ENCODE results near the gene CDT1.

CDT1 gene

DNA sequence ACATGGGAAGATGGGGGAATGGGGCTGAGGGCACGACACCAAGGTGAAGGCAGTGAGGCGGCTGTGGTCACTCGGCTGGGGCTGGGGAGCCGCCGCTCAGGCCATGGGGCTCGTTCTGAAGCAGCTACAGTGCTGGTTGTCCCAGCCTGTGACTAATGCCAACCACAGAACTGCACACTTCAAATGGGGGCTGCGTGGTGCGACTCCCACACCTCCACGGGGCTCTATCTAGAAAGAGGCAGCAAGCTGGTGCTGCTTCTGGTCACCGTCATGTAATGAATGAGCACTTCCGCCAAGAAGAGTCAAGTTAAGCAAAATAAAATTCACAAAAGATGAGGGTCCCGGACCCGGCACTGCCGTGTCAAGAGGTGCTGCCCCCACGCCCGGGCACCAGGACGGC, 33.2 kb downstream of the CDT1 start:
- DNase-seq (ENCODE audit: low spot score) = no peak

DNA sequence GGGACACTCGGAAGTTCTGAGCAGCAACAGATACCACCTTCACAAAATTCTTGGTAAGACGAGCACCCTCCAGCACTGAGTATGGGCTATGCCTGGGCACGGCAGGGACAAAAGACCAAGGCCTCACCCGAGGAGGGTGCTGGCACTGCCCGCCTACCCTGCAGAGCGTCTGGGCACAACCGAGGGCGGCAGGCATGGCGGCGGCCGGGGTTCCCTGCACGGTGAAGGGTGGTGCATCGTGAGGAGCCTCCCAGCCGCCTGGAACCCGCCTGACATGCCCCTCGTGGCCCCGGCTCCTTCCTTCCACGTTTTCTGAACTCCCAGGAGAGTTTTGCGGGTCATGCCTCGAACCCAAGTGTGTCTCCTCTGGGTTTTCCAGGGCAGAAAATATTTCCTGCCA, 34.2 kb downstream of the CDT1 start:
- DNase-seq (ENCODE audit: low spot score) = no peak

DNA sequence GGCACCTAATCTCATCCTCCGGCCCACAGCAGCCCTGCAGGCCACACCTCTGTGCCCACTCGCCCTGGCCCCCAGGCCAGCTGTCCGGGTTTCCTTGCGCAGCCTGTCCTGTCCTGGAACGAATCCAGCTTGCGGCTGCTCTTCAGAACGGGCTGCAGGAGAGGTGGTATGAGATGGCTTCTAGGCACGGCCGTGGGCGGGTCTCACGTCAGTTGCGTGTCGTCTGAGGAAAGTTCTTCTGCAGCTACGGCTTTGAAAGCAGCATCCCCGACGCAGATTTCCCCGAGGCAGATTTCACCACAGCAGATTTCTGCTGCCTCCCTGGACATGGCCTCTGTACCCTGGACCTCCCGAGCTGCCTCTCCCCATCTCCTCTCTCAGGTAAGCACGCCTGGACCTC, 35.0 kb downstream of the CDT1 start:
- DNase-seq (ENCODE audit: low spot score) = no peak

DNA sequence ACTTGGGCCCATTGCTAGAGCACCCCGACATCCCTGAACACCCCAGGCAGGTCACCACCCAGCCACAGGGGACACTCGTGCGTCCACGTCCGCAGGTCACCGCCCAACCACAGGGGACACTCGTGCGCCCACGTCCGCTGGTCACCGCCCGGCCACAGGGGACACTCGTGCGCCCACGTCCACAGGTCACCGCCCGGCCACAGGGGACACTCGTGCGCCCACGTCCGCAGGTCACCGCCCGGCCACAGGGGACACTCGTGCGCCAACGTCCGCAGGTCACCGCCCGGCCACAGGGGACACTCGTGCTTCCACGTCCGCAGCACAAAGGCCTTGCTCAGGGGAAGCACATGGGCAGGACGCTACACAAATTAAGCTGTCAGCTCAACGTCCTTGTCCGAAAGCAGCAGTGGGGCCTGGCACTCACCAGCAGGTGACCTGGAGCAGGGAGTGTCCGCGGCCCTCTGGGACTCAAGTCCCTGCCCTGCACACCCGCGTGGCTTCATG, 35.5 kb downstream of the CDT1 start:
- DNase-seq (ENCODE audit: low spot score) = no peak

DNA sequence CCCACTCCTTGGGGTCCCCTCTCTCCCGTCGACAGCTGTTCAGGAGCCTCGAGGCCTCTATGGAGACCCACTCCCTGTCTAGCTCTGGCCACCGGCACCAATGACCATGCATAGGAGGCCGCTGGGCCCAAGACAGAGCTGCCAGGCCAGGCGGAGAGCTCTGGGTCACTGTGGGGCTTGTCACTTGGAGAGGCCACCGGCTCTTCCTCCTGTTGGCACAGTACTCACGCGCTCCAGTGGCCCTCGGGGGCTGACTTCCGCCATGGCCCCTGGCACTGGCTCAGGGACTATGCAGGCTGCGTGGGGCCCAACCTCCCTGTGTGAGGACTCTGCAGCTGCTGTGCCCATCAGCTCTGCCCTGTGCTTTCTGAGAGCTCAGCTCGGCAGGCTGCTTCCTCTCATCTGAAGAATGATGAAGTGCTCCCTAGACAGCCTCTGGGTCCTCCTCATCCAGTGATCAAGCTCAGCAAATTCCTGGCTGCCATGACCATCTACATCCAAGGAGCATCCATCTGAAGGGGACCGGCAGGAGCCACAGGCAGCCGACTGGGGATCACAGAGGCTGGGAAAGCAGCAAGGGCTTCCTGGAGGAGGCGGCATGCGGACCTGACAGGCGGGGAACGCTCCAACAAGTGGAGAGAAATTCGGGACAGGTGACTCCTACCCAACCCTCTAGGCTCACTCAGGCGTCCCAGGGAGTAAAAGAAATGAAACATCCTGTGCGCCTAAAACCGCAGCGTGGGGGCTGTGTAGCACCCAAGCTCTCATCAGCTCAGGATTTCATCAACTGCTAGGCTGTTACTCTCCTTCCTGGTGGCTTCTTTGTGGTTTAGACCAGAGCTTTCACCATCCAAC, 36.4 kb downstream of the CDT1 start:
- DNase-seq (ENCODE audit: low spot score) = no peak

DNA sequence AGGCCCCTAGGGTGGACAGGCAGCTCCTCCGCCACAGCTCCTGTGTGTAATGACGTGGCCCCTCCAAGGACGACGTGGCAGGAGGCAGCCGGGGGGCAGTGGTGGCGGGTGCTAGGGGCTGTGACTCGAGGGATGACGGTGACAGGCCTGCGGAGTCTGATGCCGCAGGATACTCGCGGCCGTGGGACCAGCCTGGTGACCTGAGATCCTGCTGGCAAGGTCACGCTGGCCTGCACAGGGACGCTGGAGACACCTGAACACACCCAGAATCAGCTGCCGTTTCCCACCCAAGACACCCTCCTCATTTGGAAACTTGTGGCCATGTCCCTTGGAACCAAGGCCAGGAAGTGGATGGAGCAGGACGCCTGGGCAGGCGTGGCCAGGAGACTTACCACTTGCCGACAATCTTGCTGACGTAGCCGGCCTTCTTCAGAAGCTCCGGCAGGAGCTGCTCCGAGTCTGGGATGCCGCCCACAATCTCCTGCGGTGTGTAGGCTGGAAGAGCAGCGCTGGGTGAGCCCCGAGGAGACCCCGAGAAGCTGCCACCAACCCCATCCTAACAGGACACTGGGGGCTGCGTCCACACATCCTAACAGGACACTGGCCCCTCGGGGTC, 37.1 kb downstream of the CDT1 start:
- no peak for DNase-seq (ENCODE audit: low spot score)

DNA sequence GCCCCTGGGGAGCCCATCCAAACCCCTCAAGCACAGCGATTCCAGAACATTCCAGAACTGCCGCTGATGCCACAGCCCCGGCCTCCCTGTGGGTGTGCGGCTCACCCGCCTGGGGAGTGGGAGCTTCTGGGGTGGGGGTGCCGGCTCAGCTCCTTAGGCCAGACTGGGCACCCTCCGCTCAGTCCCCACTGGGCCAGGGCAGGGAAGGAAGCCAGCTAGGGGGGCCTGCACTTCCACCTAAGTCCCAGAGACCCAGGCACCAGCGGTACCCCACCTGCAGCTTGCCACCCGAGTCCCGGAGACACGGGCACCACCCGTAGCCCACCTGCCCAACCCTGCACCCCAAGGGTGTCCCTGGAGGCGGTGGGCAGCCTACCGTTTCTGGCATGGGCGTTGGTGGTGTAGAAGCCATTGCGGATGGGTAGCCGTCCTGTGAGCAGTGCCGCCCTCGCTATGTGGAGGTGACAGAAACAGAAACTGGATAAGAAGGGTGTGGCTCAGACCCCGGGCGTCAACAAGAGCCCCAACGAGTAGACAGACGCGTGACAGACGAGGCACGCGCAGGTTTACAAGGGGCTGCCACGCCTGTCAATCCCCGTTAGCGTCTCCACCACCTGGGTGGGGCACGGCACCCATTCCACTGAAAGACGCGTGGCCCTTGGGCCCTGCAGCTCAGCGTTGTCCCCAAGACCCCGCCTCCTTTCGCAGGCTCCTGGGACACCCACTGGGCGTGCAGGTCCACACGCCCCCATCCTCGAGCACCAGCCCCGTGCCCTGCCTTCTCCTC, 38.1 kb downstream of the CDT1 start:
- no peak for DNase-seq (ENCODE audit: low spot score)

DNA sequence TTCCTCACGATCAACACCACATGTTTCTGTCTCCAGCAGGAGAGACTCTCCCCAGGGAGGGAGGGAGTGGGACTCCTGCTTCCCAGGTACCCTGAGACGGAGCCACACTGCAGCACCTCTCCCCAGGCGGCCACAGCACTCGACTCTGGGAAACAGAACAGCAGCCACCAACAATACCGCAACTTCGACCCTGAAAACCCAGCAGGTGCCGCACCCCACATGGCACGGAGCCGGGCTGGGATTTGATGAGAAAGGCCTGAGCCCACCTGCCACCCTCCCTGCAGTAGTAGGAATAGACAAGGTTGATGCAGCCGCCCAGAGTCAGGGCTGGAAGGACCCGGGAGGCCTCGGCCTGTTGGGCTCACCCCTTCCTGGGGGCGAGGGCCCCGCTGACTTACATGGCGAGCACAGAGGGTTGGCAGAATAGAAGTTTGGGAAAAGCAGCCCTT, 38.7 kb downstream of the CDT1 start:
- no peak for DNase-seq (ENCODE audit: low spot score)

DNA sequence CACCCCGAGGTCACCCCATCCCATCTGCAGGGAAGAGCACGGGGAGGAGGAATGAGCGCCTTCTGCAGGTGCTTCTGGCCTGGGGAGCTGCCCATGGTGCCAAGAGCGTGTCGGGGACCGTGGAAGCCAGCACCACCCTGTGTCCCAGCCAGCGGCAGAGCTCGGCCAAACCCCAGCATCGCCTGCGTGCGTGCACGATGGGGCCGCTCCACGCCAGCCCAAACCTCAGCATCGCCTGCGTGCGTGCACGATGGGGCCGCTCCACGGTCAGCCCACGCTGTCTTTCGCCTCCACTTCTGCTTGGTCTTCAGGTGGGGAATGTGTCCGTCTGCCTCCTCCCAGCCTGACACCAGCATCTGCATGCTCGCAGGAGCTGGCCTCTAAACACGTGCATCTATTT, 39.2 kb downstream of the CDT1 start:
- no peak for DNase-seq (ENCODE audit: low spot score)

DNA sequence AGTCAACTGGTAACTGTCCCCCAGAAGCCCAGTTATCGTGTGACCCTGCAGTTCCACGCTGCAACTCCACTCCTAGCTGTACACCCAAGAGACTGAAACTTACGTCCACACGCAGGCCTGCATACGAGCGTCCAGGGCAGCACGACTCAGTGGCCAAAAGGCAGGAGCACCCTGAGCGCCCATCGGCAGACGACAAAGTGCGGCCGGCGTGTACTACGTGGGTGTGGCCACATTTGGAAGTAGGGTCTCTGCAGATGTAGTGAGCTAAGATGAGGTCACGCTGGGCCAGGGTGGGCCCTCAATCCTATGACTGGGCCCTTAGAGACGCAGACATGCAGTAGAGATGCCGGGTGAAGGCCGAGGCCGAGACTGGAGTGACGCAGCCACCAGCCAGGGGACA, 39.7 kb downstream of the CDT1 start:
- DNase-seq (ENCODE audit: low spot score) = no peak

DNA sequence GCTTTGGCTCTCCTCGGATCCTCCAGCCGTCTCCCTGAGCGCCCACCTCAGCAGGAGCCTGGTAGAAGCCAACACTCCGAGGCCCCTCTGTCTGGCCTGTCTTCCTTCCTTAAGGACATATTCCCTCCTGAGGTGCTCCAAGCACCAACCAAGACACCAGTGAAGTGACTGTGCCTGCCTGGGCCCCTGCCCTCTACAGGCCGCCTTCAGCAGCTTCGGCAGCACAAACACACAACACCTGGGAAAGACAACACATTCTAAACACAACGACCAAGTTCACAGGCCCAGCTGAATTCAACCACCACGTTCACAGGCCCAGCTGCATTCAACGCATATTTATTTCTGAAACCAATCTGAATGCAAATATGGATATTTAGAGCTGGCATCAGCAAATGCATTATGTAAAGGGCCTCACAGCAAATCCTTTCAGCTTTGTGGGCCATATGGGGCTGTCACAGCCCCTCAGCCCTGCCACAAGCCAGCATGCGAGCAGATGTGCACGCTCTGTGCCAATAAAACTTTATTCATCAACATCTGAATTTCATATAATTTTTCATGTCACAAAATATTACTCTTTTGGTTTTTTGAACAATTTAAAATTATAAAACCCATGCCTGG, 40.9 kb downstream of the CDT1 start:
- DNase-seq (ENCODE audit: low spot score) = peak; percentile 36

DNA sequence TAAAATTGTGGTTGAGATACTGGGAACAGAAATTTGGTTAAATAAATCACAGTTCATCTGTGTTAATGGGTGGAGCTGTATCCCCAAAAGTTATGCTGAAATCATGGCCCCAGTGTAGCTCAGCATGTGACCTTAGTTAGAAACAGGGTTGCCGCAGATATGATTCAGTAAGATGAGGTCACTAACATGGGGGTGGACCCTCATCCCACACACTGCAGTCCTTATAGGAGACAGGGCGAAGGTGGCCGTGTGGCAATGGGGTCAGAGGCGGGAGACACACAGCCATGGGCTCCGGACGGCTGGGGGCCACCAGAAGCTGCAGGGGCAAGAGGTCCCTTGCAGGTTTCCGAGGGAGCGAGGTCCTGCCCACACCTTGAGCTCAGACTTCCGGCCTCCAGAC, 42.5 kb downstream of the CDT1 start:
- DNase-seq (ENCODE audit: low spot score) = no peak

DNA sequence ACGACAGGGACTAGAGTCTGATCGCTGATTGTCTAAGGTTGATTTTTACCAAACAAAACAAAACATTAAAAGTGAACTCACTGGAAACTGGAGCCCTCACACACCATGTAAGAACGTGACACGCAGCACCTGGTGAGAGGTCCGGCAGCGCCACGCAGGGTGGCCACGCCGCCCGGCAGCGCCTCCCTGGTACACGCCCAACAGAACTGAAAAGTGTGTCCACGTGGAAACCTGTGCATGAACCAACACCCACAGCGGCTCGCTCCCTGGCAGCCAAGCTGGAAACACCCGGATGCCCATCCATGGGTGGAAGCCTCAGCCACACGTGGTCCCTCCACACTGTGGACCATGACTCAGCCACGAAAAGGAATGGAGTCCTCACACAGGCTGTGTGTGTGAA, 44.1 kb downstream of the CDT1 start:
- DNase-seq (ENCODE audit: low spot score) = no peak

DNA sequence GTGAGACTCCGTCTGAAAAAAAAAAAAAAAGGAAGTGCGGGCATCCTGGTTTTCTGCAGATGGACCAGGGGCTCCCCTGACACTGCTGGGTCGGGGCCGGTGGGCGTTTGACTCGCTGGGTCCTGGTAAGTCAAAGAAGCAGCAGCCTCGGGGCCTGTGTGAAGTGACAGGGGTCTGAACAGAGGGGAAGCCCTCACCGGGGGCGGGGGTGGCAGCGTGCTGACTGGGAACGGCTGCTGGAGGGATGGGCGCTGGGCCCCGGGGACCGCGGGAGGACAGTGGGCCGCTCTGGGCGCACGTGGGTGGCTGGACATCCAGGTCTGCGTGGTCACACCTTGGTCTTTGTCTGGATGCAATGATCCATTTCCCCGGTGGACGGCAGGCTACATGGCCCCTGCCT, 45.0 kb downstream of the CDT1 start:
- no peak for DNase-seq (ENCODE audit: low spot score)

DNA sequence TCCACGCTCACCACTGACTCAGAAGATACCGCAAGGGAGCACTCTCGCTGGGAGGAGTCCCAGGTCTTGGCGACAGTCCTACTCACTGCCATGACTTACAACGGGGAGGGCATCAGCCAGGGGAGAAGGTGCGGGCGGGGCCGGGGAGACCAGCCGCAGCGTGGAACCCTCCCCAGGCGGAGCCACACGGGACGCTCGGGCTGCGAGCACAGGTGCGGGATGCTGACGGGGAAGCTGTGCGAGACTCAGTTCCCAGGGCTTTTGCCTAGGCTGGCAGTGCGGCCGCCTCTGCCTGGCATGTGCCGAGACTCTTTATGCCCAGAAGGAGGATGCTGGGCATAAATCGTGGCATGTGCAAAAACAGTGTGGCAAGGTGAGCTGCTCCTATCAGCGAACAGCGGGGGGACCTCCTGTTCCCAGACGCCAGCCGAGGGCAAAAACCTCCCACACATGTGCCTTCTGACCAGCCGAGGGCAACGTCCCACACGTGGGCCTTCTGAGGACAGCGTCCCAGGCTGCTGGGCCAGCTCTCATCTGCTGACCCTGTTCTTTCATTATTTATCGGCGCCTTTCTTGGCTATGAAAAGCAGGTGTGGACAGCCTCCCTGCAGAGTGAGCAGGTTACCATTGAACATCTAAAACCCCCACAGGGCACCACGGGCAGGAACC, 47.1 kb downstream of the CDT1 start:
- DNase-seq (ENCODE audit: low spot score) = no peak

DNA sequence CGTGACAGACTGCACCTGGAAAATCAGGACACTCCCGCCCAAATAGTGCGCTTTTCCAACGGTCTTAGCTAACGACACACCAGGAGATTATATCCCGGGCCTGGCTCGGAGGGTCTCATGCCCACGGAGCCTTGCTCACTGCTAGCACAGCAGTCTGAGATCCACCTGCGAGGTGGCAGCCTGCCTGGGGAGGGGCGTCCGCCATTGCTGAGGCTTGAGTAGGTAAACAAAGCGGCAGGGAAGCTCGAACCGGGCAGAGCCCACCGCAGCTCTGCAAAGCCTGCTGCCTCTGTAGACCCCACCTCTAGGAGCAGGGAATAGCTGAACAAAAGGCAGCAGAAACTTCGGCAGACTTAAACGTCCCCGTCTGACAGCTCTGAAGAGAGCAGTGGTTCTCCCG, 48.0 kb downstream of the CDT1 start:
- no peak for DNase-seq (ENCODE audit: low spot score)

DNA sequence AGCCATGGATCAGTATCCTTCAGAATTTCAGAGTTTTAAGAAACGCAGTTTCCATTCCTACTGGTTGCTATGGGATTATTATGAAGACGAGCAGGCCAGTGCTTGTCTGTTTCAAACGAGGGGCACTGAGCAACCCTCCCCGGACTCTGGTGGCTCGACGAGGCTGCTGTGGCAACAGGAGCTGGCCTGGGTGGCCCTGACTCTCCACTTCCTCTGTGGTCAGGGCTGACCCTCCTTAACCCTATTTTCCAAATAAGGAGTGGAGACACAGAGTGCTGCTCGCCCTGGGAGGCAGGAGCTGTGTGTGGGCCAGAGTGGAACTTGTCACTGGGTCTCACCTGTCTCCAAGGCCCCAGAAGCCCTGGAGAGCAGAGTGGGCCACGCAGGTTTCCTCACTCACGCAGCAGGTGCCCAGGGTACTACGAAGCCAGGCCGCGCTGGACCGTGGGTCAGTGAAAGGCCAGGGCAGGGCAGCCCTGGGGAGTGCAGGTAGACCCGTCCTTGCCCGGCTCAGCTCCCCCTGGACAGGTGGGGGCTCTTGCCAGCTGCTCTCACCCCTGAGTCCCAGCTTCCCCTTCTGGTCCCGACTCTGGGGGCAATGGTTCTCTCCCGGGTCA, 49.8 kb downstream of the CDT1 start:
- no peak for DNase-seq (ENCODE audit: low spot score)

DNA sequence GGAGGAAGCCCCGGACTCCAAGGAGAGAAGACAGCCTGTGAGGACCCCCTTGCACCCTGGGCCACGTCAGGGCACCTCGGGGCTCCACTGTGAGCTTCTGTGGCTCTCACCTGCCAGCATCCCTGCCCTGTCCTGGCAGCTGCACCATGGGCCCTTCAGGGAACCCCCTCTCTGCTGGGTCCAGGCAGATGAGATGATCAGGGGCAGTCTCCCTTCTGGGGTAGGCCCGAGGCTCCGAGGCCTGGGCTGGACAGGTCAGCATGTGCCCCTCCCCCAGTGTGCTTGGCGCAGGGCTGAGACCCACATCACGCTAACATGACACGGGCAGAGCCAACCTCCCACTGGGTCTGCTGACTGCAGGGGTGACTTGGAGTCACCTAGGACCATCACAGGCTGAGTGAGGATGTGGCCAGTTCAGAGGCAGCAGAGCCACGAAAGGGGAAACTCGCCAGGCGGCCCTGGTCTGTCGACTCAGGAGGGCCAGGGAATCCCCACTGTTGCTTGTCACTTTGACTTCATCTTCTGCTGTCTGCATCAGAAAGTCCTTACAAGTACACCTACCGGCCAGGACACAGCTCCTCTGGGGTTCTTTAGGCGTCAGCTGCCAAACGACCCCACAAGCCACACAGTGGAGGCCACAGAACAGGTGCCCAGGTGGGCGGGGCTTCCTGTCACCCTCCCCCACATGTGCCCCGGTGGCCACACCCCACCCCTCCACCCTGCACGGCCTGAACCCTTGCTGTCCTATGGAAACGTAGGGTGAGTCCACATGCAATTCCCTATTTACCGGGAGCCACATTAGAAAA, 50.9 kb downstream of the CDT1 start:
- no peak for DNase-seq (ENCODE audit: low spot score)

DNA sequence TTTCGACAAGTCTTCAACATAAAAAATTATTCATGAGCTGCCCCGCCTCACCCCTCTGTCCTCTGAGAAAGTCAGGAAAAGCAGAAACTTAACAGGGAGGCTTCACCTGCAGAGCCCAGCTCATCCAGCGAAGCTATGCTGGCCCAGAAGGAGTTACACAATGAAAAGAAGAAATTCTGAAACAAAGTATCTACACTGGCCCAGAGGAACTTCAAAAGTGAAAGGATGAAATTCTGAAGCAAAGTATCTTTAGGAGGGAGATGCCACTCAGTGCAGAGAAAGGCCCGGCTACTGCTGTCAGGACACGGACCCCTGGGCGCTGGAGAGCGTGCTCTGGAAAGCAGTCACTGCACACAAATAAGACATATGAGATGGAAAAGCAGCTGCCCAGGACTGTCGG, 51.6 kb downstream of the CDT1 start:
- no peak for DNase-seq (ENCODE audit: low spot score)

DNA sequence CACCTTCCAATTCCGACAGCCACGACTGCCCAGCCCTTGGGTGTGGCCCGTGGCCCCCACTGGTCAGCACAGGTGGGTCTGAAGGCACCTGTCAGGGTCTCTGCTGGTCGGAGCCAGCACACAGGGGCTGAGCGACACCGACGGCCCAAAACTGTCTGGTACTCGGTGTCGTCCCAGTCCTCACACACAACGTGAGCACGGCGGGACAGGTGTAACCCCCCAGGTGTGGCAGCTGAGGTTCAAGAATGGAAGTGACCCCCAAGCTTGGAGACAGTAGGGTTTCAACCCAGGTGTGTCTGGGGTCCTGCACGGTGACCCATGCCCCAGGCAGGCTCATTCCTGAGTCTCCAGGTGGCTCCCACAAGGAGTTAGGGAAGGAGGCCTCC, 52.1 kb downstream of the CDT1 start:
- DNase-seq (ENCODE audit: low spot score) = no peak

Measured in cerebellar cortex (tissue), 1 donor.